Stimulated activated CD8-positive, alpha-beta memory T cell treated with anti-CD3 and anti-CD28 coated beads, Interleukin-2, amount 100 ng/mL, for 48 hours (primary cell): Measurements from ENCODE around the gene PTGES3L.
"Not testable (repeated sequence)": the region's sequence is repeated elsewhere in the genome, so short reads cannot be mapped to it uniquely, and the experiment has no call there.

Source experiments
- DNase-seq, 2 donors: peaks; one replicate each; pipeline ENCODE4 v3.0.0-alpha.2; 2020; ENCODE audit warnings: low read depth in 2 of 2

PTGES3L gene

DNA sequence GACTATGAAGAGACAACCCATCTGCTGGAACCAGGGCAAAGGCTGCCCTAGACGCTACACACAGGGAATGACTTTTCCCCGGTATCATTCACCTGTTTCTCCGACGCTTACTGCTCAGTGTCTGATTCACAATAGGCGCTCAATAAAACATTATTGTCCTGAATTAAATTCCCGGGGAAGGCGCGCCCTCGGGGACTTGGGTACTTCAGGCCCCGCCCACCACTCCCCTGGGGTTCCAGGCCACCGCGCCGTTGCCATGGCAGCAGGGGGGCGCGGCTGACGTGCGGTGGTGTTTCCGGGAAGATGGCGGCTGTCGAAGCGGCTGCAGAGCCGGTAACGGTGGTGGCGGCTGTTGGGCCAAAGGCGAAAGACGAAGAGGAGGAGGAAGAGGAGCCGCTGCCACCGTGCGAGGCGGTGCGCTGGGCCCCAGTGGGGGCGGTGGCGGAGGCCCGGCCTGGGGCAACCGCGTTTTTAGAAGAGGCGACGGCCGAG lies 440 bp upstream of the PTGES3L start, which contains the start of gene RUNDC1:
Gene RUNDC1, plus strand, starts transcription at position 292 of the 492 bp plus-strand sequence. Its CDS starts 12 bp downstream, at position 304.
- peak; percentile 88 to 92 for DNase-seq

DNA sequence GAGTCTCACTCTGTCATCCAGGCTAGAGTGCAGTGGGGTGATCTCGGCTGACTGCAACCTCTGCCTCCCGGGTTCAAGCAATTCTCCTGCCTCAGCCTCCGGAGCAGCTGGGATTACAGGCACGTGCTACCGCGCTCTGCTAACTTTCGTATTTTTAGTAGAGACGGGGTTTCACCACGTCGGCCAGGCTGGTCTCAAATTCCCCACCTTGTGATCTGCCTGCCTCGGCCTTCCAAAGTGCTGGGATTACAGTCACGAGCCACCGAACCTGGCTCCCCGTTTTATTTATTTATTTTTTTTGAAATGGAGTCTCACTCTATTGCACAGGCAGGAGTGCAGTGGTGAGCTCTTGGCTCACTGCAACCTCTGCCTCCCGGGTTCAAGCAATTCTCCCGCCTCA lies 4.2 kb downstream of the PTGES3L start:
- DNase-seq: not testable (repeated sequence)

DNA sequence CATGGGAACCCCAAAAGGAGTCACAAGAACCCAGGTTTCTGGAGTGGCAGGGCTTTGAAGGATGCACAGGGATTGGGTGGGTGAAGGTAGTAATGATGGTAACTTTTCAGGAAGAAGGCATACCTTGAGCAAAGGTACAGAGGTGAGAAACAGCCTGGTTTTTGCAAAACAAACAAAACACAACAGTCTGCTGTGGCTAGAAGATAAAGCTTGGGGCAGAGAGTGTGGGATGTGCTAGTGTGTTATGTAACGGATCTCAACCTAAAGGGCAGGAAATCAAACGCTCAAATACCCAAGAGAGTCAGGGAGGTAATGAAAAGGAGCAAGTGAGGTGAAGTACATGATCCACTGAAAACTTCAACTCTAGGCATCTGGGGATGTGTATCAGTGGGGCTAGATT lies 4.6 kb downstream of the PTGES3L start:
- no peak for DNase-seq

DNA sequence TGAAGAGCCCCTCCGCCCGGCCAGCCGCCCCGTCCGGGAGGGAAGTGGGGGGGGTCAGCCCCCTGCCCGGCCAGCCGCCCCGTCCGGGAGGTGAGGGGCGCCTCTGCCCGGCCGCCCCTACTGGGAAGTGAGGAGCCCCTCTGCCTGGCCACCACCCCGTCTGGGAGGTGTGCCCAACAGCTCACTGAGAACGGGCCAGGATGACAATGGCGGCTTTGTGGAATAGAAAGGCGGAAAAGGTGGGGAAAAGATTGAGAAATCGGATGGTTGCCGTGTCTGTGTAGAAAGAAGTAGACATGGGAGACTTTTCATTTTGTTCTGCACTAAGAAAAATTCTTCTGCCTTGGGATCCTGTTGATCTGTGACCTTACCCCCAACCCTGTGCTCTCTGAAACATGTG lies 6.6 kb downstream of the PTGES3L start:
- not testable (repeated sequence) for DNase-seq

DNA sequence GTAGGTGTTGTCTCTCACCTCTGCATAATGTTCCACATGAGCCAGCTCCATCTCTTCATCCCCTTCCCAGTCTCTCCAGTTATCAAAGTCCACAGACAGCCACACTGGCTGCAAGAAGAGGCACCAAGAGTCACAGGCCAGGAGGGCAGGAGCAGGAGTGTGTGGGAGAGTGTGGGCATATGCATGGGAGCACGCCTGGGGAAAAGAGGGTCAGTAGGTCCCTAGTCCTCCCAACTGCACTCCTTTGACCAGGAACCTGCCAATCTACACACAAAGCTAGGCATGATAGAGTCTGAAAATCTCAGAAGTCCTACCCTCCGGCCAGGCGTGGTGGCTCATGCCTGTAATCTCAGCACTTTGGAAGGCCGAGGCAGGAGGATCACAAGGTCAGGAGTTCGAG lies 8.3 kb downstream of the PTGES3L start:
- no peak for DNase-seq

DNA sequence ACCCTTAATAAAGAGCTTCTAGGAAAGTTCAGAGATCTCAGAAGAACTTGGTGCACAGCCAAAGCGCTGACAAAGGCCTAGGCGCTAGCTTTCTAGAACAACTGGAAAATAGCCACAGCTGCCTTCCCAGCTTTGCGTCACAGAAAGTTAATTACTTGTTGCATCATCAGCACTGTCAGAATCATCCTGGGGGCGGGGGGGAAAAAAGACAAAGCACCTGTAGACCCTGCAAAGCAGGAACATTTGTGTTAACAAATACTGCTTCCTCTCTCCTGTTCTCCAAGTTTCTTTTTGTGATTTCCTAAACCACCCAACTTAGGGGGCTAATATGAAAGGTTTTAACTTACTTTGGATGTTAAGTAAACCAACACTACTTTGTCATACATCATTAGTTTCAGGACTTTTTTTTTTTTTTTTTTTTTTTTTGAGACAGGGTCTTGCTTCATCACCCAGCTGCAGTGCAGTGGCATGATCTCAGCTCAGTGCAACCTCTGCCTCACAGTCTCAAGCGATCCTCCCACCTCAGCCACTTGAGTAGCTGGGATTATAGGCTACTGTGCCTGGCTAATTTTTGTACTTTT lies 10.8 kb downstream of the PTGES3L start:
- DNase-seq: no peak

DNA sequence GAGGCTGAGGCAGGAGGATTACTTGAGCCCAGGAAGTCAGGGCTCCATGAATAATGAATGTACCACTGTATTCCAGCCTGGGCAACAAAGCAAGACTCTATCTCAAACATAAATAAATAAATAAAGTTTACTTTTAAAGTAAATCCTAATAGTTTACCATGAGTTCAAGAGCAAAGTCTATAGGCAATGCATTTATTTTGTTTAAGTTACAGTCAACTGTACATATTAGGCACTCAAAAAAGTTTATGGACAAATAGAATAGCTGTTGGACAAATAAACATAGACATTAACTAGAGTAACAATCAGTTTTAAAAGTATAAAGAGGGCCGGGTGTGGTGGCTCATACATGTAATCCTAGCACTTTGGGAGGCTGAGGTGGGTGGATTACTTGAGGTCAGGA lies 12.0 kb downstream of the PTGES3L start:
- no peak for DNase-seq

DNA sequence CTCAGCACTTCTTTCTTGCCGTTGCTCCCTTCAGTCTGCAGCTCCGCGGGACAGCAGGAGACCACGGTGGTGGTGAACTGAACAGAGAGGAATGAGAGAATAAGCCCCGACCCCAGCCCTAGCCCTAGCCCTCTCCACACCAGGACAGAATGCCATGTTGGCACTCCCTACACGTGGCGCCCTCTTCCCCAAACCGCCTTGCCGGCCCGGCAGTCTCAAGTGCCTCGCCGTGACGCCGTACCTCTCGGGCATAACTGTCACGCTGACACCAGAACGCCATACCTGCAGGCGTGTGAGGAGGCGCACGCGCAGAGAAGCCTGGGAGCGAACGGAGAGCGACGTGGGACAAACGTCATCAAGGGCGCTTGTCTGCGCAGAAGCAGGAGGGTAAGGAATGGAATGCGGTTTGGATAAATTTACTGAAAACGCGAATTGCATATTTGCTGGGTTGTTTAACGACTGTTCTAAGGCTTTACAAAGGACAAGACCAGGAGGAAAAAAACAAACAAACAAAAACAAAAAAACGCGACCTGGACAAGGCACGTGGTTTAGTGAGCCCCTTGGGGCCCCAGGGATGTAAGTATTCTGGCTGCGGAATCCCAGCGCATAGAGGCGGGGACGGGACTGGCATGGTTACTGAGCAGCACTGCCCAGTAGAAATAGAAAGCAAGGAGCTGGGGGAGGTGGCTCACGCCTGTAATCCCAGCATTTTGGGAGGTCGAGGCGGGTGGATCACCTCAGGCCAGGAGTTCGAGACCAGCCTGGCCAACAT lies 15.5 kb downstream of the PTGES3L start, which contains the start of gene AARSD1:
Gene AARSD1, minus strand, starts transcription at position 294 of the 772 bp plus-strand sequence. Its CDS starts 14 bp downstream, at position 280.
- DNase-seq: peak; percentile 73 to 84

DNA sequence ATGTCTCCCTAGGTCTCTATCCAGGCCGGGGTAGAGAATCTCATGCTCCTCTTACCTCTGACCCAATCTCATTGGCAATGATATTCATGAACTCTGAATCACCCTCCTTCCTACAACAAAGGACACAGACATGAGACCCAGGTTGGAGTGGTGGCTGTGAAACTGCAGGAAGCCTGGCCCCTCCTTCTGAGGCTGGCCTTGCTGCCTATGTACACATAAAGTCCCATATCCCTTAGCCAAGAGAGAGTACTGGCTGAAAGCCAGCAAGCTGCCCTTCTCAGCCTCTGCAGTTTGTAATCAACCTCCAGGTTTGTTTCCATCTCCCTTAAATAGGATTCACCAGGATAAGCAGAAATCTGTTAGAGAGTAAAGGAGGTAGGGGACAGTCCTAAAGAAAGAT lies 26.2 kb downstream of the PTGES3L start:
- DNase-seq: no peak

DNA sequence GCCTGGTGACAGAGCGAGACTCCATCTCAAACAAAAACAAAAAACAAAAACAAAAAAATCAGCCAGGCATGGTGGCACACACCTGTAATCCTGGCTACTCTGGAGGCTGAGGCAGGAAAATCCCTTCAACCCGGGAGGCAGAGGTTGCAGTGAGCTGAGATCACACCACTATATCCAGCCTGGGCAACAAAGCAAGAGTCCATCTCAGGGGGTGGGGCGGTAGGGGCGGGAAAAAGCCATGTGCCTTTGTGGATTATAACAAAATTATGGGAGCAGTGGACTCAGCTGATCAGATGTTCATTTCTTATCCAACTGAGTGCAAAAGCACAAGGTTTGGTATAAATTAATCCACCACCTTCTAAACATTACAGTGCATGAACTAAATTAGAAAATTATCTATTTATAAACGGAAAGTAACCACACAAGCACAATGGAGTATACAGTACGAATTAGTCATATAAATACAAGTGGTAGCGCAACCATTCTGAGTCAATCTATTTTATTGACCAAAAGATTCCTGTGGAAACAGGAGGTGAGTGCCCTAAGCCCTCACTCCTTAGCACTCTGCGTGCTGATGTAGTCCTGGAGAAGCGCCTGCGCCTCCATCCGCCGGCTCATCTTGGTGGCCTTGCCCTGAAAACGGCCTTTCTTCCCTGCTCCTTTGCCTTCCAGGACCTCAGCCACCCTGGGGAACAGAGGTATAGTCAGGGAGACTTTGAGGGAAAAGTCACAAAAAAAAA lies 29.7 kb downstream of the PTGES3L start:
- no peak for DNase-seq

DNA sequence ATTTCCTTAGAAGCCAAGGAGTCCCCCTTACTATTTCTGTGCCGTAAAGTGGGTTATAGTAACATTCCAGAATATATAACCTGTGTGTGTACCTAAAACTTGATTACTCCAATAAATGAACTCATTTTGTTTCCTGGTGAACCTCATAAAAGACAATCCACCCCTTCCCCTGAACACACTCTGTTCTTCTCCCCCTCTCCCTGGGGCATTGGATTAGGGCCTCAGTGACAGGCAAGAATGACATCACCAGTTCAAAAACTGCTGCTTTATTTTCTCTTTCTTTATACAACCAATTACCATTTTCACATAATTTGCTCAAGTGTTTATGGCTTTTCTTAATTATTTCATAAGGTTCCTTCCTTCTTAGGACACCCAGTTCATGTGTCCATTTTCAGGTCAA lies 33.1 kb downstream of the PTGES3L start:
- no peak for DNase-seq

DNA sequence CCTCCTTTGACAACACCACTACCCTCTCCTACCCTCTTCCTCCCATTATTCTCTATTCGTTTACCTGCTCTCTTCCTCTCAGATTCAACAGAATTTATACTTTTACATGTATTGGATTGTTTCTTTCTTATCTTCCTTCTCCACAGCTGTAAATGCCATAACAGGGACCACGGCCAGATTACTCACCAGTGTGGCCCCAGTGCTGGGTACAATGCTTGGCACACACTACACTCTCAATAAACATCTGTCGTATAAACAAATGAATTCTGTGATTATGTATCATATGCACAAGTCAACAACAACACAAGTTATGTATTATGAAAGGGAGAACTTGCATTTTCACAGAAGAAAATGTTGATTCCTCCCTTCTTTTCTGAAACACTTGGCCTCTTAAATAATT lies 35.7 kb downstream of the PTGES3L start:
- DNase-seq: no peak

DNA sequence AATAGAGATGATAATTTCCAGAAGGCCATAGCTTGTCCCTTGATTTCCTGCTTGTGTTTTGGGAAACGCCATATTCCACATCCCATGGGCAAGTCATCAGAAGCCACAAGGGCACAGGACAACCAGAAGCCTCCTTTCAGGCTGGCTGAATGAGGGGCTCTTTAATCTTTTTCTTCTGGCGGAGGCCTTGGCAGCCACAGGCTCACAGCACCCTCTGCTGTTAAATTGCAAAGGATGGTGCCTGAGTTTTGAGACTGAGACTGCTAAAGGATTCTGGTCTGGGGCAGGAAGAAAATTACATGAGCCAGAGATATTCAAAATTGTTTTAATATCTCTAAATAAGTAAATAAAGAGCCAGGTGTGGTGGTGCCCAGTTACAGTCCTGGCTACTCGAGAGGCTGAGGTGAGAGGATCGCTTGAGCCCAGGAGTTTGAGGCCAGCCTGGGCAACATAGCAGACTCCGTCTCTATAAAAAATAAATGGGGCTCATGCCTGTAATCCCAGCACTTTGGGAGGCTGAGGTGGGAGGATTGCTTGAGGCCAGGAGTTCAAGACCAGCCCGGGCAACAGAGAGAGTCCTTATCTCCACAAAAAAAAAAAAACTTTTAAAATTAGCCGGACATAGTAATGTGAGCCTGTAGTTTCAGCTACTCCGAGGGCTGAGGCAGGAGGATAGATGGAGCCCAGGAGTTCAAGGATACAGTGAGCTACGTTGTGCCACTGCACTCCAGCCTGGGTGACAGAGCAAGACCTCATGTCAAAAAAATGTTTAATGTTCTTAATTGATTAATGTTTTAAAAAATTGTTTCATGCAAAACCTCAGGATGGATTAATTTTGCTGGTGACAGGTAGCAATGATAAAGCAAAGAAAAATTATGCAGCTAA lies 41.9 kb downstream of the PTGES3L start:
- peak in 1 of 2 donors; percentile 13 for DNase-seq

DNA sequence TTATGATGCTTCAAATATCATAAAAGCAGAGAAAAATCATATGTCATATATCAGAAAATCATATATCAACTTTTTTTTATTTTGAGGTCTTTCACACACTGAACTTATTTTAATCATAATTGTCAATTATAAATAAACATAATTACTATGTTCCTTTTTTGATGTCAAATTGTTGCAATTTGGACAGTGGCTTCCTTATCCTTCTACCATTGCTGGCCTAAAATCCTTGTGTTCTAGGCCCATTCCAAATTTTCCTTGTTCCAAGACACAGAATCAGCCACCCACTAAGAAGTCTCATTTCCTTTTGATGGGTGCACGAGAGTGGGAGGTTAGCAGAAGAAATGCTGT lies 50.4 kb downstream of the PTGES3L start:
- DNase-seq: no peak

DNA sequence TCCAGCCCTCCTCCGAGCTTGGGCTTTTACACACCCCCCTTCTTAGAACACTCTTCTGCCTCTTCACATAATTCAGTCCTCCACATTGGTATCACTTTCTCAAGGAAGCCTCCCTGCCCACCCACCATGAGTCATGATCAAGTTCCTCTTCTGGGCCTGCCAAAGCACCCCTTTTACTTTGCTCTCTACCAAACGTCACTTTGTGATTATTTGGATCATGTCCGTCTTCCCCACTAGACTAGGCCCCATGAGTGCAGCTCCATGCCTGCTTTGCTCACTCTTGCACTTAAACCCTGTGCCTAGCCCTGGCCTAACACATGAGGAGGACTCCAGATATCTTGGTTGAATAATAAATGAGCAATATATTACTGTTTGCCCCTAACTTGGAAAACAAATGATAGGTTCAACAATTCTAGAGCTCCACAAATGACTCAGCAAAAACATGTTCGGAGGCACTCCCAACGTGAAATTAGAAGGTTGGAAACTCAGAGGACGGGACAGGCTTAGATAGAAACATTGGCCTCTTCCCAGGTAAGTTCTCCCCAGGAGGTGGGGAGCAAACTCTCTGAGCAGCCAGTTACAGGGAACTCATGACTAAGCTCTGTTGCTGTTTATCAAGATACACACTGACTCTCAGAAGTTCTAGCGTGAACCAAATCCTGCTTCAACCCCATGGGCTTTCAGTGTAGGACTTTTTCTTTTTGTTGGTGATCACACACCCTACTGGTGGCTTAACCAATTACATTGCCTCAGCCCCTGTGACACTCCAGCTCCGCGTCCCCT lies 51.0 kb downstream of the PTGES3L start:
- DNase-seq: peak in 1 of 2 donors; percentile 28

DNA sequence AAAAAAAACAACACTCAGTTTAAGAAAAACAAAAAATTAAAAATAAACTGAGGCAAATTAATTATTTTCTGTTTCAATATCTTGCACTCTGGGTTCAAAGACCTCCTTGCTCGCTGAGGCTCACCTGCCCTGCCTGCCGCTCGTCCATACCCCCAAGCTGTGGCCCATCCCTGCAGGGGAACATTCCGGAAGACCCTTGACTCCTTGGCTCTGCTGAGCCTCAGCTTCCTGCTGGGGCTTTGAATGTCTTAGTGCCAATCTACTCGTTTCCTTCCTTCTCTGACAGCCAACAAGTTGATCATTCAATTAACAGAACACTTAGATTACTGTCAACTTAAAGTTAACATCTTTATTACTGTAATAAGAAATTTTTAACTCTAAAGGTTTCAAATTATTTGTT lies 55.0 kb downstream of the PTGES3L start:
- DNase-seq: no peak

DNA sequence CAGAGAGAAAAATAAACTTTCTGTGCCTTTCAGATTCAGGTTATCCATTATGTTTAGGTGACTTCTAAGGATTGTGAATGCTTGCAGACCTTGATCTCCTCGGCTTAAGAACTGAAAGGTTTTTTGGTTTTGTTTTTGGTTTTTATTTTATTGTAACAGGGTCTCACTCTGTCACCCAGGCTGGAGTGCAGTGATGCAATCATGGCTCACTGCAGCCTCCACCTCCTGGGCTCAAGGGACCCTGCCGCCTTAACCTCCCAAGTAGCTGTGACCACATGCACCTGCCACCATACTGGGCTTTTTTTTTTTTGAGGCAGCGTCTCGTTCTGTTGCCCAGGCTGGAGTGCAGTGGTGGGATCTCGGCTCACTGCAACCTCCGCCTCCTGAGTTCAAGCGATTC lies 56.4 kb downstream of the PTGES3L start:
- DNase-seq: not testable (repeated sequence)

DNA sequence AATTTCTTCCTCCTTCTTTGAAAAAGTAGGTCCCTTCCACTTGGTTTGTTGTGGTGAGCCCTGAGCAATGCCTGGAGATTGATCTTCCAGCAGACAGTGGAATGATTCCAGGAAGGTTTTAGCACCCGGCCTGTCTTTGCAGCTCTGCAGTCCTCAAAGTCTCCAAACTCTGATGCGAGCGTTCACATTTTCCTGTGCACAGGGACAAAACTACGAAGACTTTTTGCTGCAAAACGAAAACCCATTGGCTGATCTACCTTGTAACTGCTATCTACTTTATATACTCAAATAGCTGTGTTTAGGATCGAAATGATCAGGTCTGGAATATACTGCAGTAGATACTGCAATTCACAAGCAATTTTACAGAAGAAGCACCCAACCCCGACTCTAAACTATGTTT lies 57.6 kb downstream of the PTGES3L start:
- no peak for DNase-seq

DNA sequence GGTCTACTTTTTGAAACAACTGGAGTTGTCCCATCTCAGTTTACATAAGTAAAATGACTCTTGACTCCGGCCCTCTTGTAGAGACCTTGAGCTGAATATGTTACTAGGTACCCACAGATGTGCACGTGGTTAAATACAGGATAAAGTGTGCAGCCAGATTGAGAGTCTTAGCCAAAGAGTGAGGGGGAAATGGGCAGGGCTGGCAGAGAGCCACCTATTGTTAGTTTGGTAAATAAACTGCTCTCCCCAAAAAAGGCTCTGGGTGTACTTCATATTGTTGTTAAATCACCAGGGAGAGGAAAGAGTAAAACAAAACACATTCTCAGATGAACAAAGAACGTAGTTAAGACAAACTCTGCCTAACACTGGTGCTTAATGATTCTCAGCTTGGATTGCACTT lies 59.0 kb downstream of the PTGES3L start:
- no peak for DNase-seq

DNA sequence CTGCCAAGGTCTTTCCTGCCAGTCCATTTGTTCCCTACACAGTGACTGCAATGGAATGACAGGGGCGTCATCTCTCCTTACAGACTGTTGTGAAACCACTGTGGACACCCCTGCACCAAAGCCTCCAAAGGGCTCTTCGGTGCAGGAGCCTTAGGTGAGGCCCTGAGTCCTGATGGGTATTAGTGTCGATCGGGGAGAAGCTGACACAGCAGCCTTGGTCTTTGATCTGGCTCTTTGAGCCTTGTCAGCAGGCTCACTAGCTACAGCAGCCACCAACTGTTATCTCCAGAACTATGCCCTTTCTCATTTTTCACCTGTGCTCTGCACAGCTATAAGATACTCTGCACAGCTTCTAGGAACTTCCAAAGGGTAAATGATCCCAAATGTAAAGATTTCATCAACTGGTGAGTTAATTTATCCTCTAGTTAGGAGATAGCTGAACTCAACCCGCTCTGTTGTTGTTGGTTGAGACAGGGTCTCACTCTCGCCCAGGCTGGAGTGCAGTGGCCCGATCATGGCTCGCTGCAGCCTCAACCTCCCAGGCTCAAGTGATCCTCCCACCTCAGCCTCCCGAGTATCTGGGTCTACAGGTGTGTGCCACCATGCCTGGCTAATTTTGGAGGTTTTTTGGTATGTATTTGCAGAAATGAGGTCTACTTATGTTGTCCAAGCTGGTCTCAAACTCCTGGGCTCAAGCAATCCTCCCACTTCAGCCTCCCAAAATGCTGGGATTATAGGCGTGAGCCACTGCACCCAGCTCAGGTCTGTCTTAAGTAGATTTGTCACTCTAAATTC lies 59.6 kb downstream of the PTGES3L start:
- DNase-seq: no peak
